IgD-negative memory B cell (primary cell): ENCODE measurements around the gene WBP1L. TPM values are rescaled to one million over a fixed set of nuclear protein-coding genes. Genes with fewer than 3 reads are reported as not detected.
"Not testable (repeated sequence)": the region's sequence is repeated elsewhere in the genome, so short reads cannot be mapped to it uniquely, and the experiment has no call there.

Experiments
- H3K27ac Mint-ChIP-seq, 3 donors: one replicate each; pipeline ENCODE4 v1.8.0; 2020 to 2022; ENCODE audit warnings: mild to moderate bottlenecking in 3 of 3, mixed read lengths in 3 of 3, moderate library complexity in 1 of 3
- H3K27me3 Mint-ChIP-seq: one replicate; pipeline ENCODE4 v1.8.0; 2021; ENCODE audit warnings: mixed read lengths
- H3K36me3 Mint-ChIP-seq: one replicate; pipeline ENCODE4 v1.8.0; 2020; ENCODE audit warnings: mild to moderate bottlenecking, mixed read lengths
- H3K4me1 Mint-ChIP-seq, 3 donors: one replicate each; pipeline ENCODE4 v1.8.0; 2020 to 2022; ENCODE audit warnings: mixed read lengths in 3 of 3, mild to moderate bottlenecking in 1 of 3
- H3K4me3 Mint-ChIP-seq, 4 donors: one replicate each; pipeline ENCODE4 v1.8.0; 2020 to 2022; ENCODE audit warnings: mild to moderate bottlenecking in 4 of 4, mixed read lengths in 4 of 4, moderate library complexity in 3 of 4
- H3K9me3 Mint-ChIP-seq, 3 donors: one replicate each; pipeline ENCODE4 v1.8.0; 2020 to 2021; ENCODE audit warnings: mixed read lengths in 3 of 3, mild to moderate bottlenecking in 1 of 3
- polyA plus RNA-seq: library from polyadenylated mRNA; unstranded; fragments of 300-500 nt; fragmentation: Illumina TruSeq; gene quantifications from one replicate; pipeline ENCODE4 v1.2.3, GENCODE V29; 2021

WBP1L gene
- polyA plus RNA-seq, 1 donor from 2014 or later = 28.8 TPM

DNA sequence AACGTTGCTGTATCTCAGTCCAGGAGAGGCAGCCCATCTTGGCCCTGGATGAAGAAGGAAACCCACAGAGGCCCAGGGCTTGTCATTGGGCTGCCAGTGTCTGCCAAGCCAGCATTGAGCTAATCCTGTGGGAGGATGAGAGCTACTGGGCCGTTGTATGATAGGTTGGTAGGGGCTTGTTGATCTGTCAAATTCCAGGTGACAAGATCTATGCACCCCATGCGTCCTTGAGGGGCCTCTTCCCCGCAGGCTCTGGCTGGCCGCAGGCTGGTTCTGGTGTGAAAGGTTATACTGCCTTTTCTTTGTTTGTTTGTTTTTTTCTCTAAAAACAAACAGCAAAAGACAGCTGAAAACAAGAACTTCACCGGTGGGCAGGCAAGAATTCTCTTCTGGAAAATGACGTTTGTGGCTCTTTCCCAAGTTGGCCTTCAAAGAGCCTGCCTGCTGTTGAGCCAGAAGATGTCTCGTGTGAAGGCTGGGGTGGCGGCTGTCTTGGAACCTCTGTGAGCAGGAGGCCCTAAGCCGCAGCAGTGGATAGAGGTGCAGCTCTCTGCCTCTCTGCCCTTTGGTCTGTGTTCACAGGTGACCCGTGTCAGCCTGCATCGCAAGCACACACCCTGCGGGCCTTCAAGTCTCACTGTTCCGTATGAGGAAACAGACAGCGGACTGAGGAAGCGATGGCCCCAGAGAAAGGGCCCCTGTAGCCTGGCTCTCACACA is 70.1 kb downstream of the WBP1L start:
- H3K4me3 Mint-ChIP-seq = no peak overlapping the region
- H3K36me3 Mint-ChIP-seq = peaks cover 3% of the 10 kb centered on the region
- no peaks in the 10 kb centered on the region for H3K9me3 Mint-ChIP-seq
- H3K4me1 Mint-ChIP-seq = peaks cover 1 to 6% (median 5%) of the 10 kb centered on the region in 3 donors
- H3K27me3 Mint-ChIP-seq = no peaks in the 10 kb centered on the region
- no peak overlapping the region for H3K27ac Mint-ChIP-seq

DNA sequence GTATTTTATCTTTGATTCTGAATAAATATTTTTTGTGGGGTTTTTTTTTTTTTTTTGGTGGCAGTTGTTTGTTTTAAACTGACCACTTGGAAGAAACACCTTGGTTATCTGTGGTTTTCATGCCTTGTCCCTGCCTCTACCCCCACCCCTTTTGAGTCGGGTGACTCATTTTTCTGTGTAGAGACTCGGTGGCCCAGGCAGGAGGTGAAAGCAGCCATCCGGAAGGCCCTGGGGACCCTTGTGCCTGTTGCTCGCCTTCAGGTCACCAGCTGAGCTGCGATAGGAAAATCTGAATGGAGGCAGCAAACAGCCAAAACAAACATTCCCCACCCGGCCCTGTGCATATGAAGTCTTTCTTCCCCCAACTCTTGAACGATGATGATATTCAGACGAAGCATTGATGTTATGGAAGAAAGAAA is 70.7 kb downstream of the WBP1L start:
- Mint-ChIP-seq H3K4me1 (peaks cover 1 to 6% (median 5%) of the 10 kb centered on the region in 3 donors), H3K9me3 (no peaks in the 10 kb centered on the region), H3K36me3 (peaks cover 3% of the 10 kb centered on the region)

DNA sequence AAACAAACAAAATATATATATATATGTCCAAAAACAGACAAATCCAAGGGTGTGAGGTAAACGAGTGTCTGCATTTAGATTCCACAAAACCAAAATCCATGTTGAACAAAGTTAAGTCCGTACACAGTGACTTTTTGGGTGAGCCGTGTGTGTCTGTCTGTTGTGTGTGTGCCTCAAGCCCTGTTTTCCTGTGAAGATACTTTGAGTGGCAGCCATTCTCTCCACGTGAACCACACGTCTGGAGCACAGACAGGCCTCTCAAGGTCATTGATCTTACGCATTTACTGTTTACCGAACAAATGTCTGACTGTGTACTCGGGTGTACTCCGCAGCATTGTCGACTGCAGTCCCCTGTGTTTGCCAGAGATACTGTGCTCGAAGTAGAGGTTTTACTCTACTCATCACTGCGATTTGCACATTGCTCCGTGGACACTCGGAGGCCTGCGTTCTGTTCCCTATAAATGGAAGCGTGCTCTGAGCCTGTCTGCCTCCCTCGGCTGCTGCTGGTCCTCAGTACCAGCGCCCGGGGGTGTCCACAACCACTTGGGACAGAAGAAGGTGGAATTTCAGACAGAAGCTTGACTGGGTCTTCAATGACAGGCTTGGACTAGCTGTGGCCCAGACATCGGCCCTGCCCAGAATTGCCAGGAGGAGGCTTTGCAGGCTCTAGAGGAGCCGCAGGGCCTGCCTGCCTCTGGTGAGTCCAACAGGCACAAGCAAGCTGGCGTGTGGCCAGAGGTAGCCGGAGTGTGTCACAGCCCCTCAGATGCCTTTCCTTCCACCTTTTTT is 71.3 kb downstream of the WBP1L start:
- Mint-ChIP-seq H3K4me1 (peaks cover 1 to 6% (median 5%) of the 10 kb centered on the region in 3 donors), H3K27me3 (no peaks in the 10 kb centered on the region), H3K9me3 (no peaks in the 10 kb centered on the region), H3K27ac (no peak overlapping the region), H3K36me3 (peaks cover 3% of the 10 kb centered on the region), H3K4me3 (no peak overlapping the region)

More for the DNA sequence above, 70.7 kb downstream of the WBP1L start:
- no peaks in the 10 kb centered on the region for H3K27me3 Mint-ChIP-seq
- H3K4me3 Mint-ChIP-seq = no peak overlapping the region
- H3K27ac Mint-ChIP-seq = no peak overlapping the region

DNA sequence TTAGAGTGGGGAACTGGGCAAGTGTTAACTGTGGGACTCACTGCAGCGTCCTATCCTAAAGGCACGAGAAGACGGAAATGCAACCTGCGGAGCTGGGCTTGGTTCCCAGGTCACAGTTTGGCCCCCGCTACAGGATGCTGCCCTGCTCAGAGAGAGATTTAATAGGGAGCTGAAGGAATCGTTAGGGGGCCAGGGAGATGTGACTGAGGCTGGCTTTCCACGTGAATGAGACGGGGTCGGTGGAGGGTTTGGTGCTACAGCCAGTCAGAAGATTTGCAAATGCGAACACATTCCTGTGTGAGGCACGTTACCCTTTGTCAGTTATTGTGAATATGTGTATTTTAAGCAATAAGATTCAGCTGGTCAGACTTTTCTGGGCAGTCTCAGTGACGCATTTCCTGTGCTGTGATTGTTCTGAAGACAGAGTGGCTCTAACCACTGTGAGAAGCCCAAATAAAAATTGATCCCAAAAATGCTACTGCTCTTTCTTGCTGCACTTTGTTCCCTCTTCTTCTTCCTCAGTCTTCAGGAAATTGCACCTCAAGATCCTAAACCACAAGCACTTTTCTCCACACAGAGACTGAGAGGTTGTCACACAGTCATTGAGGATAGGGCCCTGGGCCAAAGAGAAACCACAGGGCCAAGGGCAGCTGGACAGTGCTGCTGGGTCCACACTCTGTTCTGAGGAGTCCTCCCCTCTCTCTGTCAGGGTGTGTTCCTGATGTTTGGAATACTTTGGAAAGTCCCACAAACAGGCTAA is 72.2 kb downstream of the WBP1L start:
- no peak overlapping the region for H3K27ac Mint-ChIP-seq
- H3K27me3 Mint-ChIP-seq = no peaks in the 10 kb centered on the region
- H3K36me3 Mint-ChIP-seq = peaks cover 3% of the 10 kb centered on the region
- H3K9me3 Mint-ChIP-seq = no peaks in the 10 kb centered on the region
- H3K4me1 Mint-ChIP-seq = peaks cover 1 to 6% (median 5%) of the 10 kb centered on the region in 3 donors
- no peak overlapping the region for H3K4me3 Mint-ChIP-seq

DNA sequence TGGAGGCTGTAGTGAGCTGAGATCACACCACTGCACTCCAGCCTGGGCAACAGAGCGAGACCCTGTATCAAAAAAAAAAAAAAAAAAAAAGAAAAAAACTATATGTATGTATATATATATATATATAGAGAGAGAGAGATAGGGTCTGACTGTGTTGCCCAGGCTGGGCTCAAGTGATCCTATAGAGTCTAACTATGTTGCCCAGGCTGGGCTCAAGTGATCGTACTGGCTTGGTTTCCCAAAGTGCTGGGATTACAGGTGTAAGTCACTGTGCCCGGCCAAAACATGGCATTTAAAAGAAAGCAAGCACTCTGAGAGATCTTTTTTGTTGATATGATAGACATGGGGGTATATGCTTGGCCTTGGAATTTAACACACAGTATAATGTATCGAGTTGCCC is 73.4 kb downstream of the WBP1L start:
- H3K36me3 Mint-ChIP-seq = peaks cover 3% of the 10 kb centered on the region
- H3K27ac Mint-ChIP-seq = no peak overlapping the region
- H3K27me3 Mint-ChIP-seq = no peaks in the 10 kb centered on the region
- H3K4me1 Mint-ChIP-seq = peaks cover 0 to 6% (median 5%) of the 10 kb centered on the region in 3 donors
- no peak overlapping the region for H3K4me3 Mint-ChIP-seq
- H3K9me3 Mint-ChIP-seq = no peaks in the 10 kb centered on the region

DNA sequence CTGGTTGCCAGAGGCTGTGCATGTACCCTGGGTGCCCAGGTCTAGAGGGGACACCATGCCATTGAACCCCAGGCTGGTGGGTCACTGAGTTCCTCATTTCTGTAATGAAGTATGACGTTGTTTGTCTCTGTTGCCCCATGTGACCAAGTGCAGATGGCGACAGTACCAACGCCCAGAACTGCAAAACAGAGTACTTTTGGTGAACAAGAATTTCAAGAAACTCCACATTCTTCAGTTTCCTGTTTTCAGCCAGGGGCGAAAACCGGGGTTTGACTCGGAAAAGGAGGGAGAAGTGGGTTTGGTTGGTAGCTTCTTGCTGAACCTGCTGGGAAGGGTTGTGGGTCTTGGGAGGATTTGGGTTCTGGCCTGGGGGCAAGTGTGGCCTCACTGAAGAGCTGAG is 75.3 kb downstream of the WBP1L start:
- peak overlapping the region in 1 of 3 donors; percentile 64 for H3K27ac Mint-ChIP-seq
- H3K4me3 Mint-ChIP-seq = no peak overlapping the region
- H3K36me3 Mint-ChIP-seq = peaks cover 3% of the 10 kb centered on the region
- peaks cover 3% of the 10 kb centered on the region for H3K27me3 Mint-ChIP-seq
- no peaks in the 10 kb centered on the region for H3K9me3 Mint-ChIP-seq
- no peaks in the 10 kb centered on the region for H3K4me1 Mint-ChIP-seq

DNA sequence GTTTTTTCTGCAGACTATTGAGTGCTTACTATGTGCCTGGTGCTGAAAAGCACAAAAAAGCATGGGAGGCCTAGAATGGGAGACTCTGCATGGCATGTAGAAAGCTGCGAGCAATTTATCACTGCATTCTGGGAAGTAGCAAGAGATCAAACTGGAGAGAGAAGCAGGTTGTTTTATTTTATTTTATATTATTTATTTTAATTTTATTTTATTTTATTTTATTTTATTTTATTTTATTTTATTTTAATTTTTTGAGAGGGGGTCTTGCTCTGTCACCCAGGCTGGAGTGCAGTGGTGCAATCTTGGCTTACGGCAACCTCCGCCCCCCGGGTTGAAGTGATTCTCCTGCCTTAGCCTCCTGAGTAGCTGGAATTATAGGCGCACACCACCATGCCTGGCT is 76.3 kb downstream of the WBP1L start:
- not testable (repeated sequence) for H3K36me3 Mint-ChIP-seq, H3K27me3 Mint-ChIP-seq, H3K4me1 Mint-ChIP-seq, H3K4me3 Mint-ChIP-seq, H3K9me3 Mint-ChIP-seq, H3K27ac Mint-ChIP-seq

DNA sequence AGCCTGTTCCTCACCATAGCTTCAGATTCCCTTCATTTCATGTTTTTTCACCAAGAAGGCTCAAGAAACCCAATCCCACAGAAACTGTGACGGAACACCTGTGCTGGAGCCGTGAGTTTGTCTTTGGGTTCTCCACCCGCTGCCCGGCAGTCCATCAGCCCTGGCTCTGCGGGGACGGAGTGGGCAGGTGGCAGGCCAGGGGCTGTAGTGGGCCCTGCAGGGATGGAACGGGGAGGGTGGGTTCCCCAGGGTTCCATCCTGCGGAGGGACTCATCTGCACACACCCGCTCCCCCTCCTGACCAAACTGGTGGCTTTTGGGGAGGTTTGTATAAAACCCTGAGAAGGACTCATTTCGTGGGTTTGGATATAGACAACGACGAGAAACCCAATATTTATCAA is 78.5 kb downstream of the WBP1L start:
- Mint-ChIP-seq H3K27me3 (peaks cover 3% of the 10 kb centered on the region), H3K4me1 (no peaks in the 10 kb centered on the region), H3K4me3 (no peak overlapping the region), H3K27ac (no peak overlapping the region), H3K9me3 (no peaks in the 10 kb centered on the region), H3K36me3 (peaks cover 1% of the 10 kb centered on the region)

DNA sequence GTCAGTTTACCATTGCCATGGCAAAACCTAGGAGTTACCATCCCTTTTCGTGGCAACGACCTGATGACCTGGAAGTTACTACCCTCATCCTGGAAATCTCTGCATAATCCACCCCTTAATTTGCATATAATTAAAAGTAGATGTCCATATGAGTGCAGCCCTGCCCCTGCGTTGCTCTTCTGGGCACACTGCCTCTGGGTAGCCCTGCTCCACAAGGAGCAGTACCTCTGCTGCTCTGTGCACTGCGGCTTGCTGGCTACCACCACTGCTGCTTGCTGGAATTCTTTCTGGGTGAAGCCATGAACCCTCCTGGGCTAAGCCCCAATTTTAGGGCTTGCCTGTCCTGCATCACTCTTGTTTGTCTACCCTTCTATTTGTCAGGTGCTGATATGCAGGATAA is 80.9 kb downstream of the WBP1L start:
- H3K4me1 Mint-ChIP-seq = no peaks in the 10 kb centered on the region
- H3K27me3 Mint-ChIP-seq = peaks cover 3% of the 10 kb centered on the region
- peak overlapping the region in 1 of 4 donors; percentile 39 for H3K4me3 Mint-ChIP-seq
- no peaks in the 10 kb centered on the region for H3K36me3 Mint-ChIP-seq
- no peak overlapping the region for H3K27ac Mint-ChIP-seq
- H3K9me3 Mint-ChIP-seq = no peaks in the 10 kb centered on the region

DNA sequence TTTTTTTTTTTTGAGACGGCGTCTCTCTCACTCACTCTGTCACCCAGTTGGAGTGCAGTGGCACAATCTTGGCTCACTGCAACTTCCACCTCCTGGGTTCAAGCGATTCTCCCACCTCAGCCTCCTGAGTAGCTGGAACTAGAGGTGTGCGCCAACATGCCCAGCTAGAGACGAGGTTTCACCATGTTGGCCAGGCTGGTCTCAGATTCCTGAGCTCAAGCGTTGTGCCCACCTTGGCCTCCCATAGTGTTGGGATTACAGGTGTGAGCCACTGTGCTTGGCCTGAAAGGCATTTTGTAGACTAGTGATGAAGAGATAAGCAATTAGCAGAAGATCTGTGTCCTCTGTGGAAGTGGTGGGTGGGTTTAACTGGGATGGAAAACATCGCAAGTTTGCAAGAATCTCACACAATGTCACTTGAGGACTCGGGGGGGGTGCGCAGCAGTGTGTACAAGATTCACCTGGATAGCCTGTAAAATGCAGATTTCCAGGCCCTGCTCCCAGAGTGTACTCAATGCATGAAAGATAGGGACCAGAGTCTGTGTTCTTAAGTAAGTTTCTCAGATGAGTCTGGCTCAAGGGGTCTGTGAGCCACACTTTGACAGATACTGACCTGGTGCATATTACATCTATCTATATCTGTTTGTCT is 82.5 kb downstream of the WBP1L start:
- no peaks in the 10 kb centered on the region for H3K4me1 Mint-ChIP-seq
- peaks cover 1% of the 10 kb centered on the region for H3K36me3 Mint-ChIP-seq
- H3K4me3 Mint-ChIP-seq = no peak overlapping the region
- peaks cover 5% of the 10 kb centered on the region for H3K27me3 Mint-ChIP-seq
- no peak overlapping the region for H3K27ac Mint-ChIP-seq
- H3K9me3 Mint-ChIP-seq = no peaks in the 10 kb centered on the region

DNA sequence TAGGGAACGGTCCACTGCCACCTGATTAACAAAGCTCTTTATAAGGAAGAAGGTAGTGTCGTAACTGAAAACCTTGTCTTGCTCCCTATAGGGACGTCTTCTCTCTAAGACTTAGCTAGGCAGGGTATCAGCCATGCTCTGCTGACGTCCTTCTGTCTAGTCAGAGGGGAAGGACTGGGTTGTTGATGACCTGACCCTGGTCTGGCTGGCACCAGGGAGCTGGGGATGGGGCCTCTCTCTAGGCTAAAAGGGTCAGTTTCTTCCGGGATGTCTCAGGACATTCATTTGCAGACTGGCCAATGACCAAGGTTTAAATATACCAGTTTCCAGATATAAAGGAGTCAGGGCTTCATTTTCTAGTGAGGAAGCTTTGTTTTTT is 83.8 kb downstream of the WBP1L start:
- no peak overlapping the region for H3K4me3 Mint-ChIP-seq
- peaks cover 3% of the 10 kb centered on the region for H3K27me3 Mint-ChIP-seq
- H3K9me3 Mint-ChIP-seq = no peaks in the 10 kb centered on the region
- H3K27ac Mint-ChIP-seq = no peak overlapping the region
- peaks cover 1% of the 10 kb centered on the region for H3K36me3 Mint-ChIP-seq
- H3K4me1 Mint-ChIP-seq = no peaks in the 10 kb centered on the region

DNA sequence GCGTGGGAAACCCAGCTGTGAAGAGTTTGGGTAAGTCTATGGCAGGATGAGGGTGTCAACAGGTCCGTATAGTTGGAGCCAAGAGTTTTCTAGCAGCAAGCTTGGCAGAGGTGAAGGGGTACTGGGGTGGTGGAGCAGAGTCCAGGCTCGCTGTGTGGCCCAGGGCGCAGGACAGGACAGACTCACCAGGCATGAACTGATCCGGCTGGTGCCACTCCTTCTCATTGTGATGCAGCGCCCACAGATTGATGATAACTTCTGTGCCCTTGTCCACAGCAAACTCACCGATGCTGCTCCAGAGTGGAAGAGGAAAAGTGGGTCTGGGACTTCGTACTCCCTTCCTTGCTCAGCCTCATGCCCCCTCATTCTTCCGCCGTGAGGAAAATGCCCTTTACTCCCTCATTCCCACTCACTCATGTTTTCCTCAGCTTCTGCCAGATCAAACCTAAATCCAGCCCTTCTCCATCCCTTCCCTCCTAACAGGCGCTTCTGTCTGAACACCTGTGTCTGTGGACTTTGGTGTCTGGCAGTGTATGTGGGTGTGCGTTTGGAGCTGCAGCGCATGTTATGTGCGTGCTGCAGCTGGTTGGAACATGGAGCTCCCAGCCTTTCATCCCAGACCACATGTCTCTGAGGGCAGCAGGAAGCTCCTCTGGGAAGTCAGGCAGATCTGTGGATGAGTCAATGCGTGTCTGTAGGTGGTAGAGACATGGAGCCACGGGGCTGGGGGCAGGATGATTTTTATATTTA is 87.7 kb downstream of the WBP1L start:
- Mint-ChIP-seq H3K4me3 (no peak overlapping the region), H3K27ac (peak overlapping the region in 1 of 3 donors; percentile 33), H3K27me3 (peaks cover 2% of the 10 kb centered on the region)

DNA sequence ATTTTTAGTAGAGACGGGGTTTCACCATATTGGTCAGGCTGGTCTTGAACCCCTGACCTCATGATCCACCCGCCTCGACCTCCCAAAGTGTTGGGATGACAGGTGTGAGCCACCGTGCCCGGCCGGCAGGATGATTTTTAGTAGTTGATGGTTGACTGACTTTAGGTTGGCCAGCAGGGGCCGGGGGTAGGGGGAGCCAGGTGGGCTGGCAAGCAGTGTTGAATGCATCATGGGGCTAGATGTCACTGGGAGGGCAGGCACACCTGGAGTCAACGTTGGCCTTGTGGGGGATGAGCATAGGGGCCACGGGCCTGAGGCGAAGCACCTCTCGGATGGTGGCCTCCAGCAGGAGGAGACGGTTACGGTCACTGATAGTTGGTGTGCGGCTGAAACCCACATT is 88.5 kb downstream of the WBP1L start:
- Mint-ChIP-seq H3K27ac (peak overlapping the region in 1 of 3 donors; percentile 33), H3K36me3 (peaks cover 1% of the 10 kb centered on the region), H3K4me1 (no peaks in the 10 kb centered on the region), H3K9me3 (peaks cover 0 to under 1% (median 0%) of the 10 kb centered on the region in 3 donors), H3K4me3 (no peak overlapping the region), H3K27me3 (peaks cover 2% of the 10 kb centered on the region)

More for the DNA sequence above, 87.7 kb downstream of the WBP1L start:
- Mint-ChIP-seq H3K36me3 (peaks cover 1% of the 10 kb centered on the region), H3K4me1 (no peaks in the 10 kb centered on the region), H3K9me3 (no peaks in the 10 kb centered on the region)

DNA sequence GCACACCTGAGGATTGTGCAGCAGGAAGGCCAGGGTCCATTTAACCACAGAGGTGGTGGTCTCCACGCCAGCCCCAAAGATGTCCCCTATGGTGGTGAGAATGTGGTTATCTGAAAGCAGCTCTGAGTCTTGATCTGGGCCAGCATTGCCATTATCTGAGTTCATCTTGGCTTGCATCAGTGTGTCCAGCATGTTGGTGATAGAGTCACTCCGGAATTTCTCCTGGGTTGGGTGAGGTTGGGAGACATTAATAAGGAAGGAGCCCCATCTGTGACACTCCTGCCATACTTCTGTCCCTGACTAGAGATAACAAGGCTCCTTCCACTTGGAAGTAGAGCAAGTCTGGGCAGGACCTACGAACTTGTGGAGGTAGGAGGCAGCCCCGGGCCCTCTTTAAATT is 89.2 kb downstream of the WBP1L start:
- no peak overlapping the region for H3K4me3 Mint-ChIP-seq
- H3K36me3 Mint-ChIP-seq = peaks cover 1% of the 10 kb centered on the region
- H3K4me1 Mint-ChIP-seq = no peaks in the 10 kb centered on the region
- H3K27me3 Mint-ChIP-seq = peaks cover 5% of the 10 kb centered on the region
- H3K27ac Mint-ChIP-seq = no peak overlapping the region
- peaks cover 2 to 8% (median 5%) of the 10 kb centered on the region in 3 donors for H3K9me3 Mint-ChIP-seq
